ENCODE measurements around the gene TOB1. TPM values are rescaled to one million over a fixed set of nuclear protein-coding genes. Genes with fewer than 3 reads are reported as not detected.

Gene TOB1
- total RNA-seq, 1 experiment from 2014 or later, result 19.3 TPM

DNA sequence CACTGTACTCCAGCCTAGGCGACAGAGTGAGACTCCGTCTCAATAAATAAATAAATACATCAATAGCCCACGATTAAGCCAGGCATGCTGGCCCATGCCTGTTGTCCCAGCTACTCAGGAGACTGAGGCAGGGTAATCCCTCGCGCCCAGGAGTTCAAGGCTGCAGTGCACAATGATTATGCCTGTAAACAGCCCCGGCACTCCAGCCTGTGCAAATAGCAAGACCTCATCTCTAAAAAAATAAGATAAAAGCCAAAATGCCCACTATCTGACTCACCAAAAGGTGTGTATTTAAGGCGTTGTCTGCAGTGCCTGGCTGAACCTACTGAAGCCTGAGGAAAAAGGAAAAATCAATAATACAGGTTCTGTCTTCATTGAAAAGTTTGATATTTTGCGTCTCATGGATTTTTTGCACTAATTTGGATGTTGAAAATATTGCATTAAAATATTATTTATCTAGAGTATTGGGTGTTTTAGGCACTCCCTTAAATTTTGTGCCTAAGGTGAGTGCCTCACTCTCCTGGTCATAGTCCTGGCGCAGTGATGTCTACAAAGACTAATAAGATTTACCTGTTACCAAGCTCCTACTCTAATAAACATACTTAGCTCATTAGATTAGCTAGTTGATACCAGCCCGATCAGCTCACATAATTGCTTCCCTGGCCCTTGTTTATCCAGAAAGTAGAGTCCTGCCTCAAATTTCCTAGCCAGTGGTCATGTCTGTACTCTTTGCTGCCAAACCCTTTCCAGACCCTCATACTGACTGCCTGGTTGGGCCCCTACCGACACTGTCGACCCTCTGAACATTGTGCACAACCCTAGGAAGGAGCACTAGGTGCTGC is 24.7 kb upstream of the TOB1 start:
- no peak for DNase-seq (ENCODE audit: low spot score)
- Histone ChIP-seq H3K9me3 (ENCODE audit: low read depth, low read length, poor library complexity, severe bottlenecking) (no peaks in the 10 kb centered on the region), H3K27me3 (replicated peaks; ENCODE audit: insufficient read depth, low read depth, low read length, poor library complexity) (no peaks in the 10 kb centered on the region), H3K4me3 (ENCODE audit: low read depth, low read length, poor library complexity, severe bottlenecking) (no peak overlapping the region), H3K27ac (ENCODE audit: low read depth, low read length, poor library complexity, severe bottlenecking) (no peak overlapping the region), H3K36me3 (ENCODE audit: insufficient read depth, low read length, poor library complexity, severe bottlenecking) (no peaks in the 10 kb centered on the region), H3K4me1 (ENCODE audit: insufficient read depth, low read length, poor library complexity, severe bottlenecking) (no peaks in the 10 kb centered on the region)
- POLR2A ChIA-PET (ENCODE audit: low non-redundant PET), result no interaction called here
- TF ChIP-seq, protein P1, sequence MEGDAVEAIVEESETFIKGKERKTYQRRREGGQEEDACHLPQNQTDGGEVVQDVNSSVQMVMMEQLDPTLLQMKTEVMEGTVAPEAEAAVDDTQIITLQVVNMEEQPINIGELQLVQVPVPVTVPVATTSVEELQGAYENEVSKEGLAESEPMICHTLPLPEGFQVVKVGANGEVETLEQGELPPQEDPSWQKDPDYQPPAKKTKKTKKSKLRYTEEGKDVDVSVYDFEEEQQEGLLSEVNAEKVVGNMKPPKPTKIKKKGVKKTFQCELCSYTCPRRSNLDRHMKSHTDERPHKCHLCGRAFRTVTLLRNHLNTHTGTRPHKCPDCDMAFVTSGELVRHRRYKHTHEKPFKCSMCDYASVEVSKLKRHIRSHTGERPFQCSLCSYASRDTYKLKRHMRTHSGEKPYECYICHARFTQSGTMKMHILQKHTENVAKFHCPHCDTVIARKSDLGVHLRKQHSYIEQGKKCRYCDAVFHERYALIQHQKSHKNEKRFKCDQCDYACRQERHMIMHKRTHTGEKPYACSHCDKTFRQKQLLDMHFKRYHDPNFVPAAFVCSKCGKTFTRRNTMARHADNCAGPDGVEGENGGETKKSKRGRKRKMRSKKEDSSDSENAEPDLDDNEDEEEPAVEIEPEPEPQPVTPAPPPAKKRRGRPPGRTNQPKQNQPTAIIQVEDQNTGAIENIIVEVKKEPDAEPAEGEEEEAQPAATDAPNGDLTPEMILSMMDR (conservative IDR thresholded peaks at IDR 0.05; ENCODE audit: low read depth, low read length), result no peak
- no peak for TF ChIP-seq EZH2 (IDR thresholded peaks at IDR 0.05; ENCODE audit: borderline replicate concordance, low read depth, low read length, poor library complexity, severe bottlenecking)
- intact Hi-C loops (cut with micrococcal nuclease; ENCODE audit: unreplicated experiment), result no loop called here
- BruUV-seq (replicated peaks), result no TSS peak
- CTCF ChIA-PET, result no interaction called here

DNA sequence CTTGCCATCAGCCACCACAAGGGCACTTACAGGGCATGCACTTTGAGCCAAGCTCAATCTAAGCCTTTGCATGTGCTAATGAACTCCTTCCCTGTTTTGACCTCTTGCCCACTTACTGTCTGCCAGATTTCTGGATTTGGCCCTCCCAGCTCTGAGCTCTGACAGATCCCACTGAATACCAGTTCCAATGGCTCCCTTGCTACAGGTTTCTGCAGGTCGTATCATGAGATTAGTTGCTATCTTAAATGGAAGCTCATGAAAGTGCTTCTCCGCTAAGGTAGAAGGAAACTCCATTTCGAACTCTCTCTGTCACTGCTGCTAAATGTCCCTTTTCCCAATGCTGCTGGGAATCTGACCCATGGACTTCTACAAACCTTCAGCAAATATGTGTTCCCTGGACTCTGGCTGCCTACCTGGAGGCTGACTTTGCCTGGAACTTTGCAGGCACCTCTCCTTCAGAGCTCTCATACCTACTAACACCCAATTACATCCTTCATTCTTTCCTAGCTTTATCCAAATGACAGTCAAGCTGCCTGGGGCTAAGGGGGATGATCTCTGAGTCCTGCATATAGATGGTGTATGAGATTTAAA is 23.5 kb upstream of the TOB1 start:
- no TSS peak for BruUV-seq (replicated peaks)

DNA sequence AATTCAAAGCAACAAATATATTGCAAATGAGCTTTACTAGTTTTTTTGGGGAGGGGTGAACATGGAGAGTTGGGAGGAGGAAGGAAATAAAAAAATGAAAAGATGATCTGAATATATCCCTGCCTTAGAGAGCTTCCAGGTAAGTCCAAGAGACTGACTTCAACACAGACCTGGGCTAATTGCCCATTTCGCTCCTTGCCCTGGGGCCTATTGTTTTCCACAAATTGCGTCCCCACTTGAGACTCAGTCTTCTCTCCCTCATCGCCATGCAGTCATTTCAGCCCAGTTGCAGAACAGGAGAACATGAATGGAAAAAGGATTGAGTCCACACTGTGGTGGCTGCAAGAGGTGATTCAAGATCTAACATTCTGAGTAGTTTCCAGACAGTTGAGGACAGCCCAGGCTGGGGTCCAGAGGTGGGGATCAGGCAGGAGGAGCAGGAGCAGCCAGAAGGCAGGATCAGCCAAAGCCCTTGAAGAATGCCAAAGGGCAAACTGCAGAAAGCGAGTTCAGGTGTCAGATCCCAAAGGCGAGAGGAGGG is 21.6 kb upstream of the TOB1 start:
- no peak for DNase-seq (ENCODE audit: low spot score)
- ChIA-PET CTCF (no interaction called here), POLR2A (ENCODE audit: low non-redundant PET) (no interaction called here)
- Histone ChIP-seq H3K27me3 (replicated peaks; ENCODE audit: insufficient read depth, low read depth, low read length, poor library complexity) (no peaks in the 10 kb centered on the region), H3K36me3 (ENCODE audit: insufficient read depth, low read length, poor library complexity, severe bottlenecking) (no peaks in the 10 kb centered on the region), H3K4me1 (ENCODE audit: insufficient read depth, low read length, poor library complexity, severe bottlenecking) (no peaks in the 10 kb centered on the region), H3K9me3 (ENCODE audit: low read depth, low read length, poor library complexity, severe bottlenecking) (no peaks in the 10 kb centered on the region), H3K27ac (ENCODE audit: low read depth, low read length, poor library complexity, severe bottlenecking) (no peak overlapping the region), H3K4me3 (ENCODE audit: low read depth, low read length, poor library complexity, severe bottlenecking) (no peak overlapping the region)
- TF ChIP-seq EZH2 (IDR thresholded peaks at IDR 0.05; ENCODE audit: borderline replicate concordance, low read depth, low read length, poor library complexity, severe bottlenecking), result no peak
- TF ChIP-seq, protein P1 (conservative IDR thresholded peaks at IDR 0.05; ENCODE audit: low read depth, low read length), result no peak
- no TSS peak for BruUV-seq (replicated peaks)
- intact Hi-C loops (cut with micrococcal nuclease; ENCODE audit: unreplicated experiment), result no loop called here

More for the DNA sequence above, 23.5 kb upstream of the TOB1 start:
- no peaks in the 10 kb centered on the region for H3K4me1 ChIP-seq (ENCODE audit: insufficient read depth, low read length, poor library complexity, severe bottlenecking)
- no peak overlapping the region for H3K4me3 ChIP-seq (ENCODE audit: low read depth, low read length, poor library complexity, severe bottlenecking)
- H3K27me3 ChIP-seq (replicated peaks; ENCODE audit: insufficient read depth, low read depth, low read length, poor library complexity), result no peaks in the 10 kb centered on the region
- POLR2A ChIA-PET (ENCODE audit: low non-redundant PET), result no interaction called here
- no peak for TF ChIP-seq EZH2 (IDR thresholded peaks at IDR 0.05; ENCODE audit: borderline replicate concordance, low read depth, low read length, poor library complexity, severe bottlenecking)
- TF ChIP-seq, protein P1 (conservative IDR thresholded peaks at IDR 0.05; ENCODE audit: low read depth, low read length), result no peak
- CTCF ChIA-PET, result no interaction called here
- intact Hi-C loops (cut with micrococcal nuclease; ENCODE audit: unreplicated experiment), result no loop called here
- H3K9me3 ChIP-seq (ENCODE audit: low read depth, low read length, poor library complexity, severe bottlenecking), result no peaks in the 10 kb centered on the region
- no peak overlapping the region for H3K27ac ChIP-seq (ENCODE audit: low read depth, low read length, poor library complexity, severe bottlenecking)
- no peak for DNase-seq (ENCODE audit: low spot score)
- H3K36me3 ChIP-seq (ENCODE audit: insufficient read depth, low read length, poor library complexity, severe bottlenecking), result no peaks in the 10 kb centered on the region

Measured in A673 (cell line).